ENCODE data around the gene AP1S2. TPM values are rescaled to one million over a fixed set of nuclear protein-coding genes. Genes with fewer than 3 reads are reported as not detected.

Gene AP1S2
- total and polyA plus RNA-seq, 9 of the 15 experiments (the other 6 are each of a cell fraction or from before 2014, with no cell fraction given), result 11.1 to 64.2 (median 25.8) TPM

DNA sequence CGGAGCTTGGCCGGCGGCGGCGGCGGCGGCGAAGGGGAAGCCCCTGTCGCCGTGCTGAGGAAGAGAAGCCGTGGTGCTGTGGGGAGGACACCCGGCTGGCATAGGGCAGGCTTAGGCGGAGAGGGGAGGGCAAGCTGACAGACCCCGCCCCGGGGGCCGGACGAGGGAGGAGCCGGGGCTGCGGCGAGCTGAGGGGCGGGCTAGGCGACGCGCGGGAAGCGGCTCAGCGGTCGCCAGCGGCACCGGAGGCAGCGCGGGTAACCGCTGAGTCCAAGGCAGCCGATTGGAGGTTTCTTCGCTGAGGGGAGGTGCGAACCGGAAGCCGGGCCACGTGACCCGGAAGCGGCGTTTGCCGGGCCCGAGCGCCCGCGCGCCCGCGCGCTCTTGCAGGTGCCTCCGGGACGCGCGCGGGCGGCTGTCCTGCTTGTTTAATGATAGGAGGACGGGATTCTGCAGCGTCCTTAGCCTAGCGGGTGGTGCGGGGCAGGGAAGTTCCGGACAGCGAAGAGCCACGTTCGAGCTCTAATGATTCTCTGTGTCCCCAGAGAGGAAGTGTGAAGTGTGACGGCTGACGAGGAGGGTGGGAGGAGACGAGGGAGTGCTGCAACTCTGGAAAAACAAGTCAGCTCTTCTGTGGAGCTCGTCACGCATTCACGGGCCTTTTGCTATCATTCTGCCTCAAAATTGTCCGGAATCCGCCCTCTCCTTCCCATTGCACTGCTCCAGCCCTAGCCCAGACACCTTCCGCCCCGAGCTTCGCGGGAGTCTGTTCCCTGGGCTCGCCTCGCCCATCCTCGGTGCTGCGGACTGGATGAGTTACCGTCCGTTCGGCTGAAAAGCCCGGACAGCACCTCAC is at the start of gene AP1S2 (continued):
- TF ChIP-seq FOXJ2 (tag; IDR thresholded peaks at IDR 0.05) (no peak), SRSF7 (optimal IDR thresholded peaks at IDR 0.05; ENCODE audit: low read depth, low read length) (no peak), NFIX (CRISPR knock-in tag; IDR thresholded peaks at IDR 0.05; ENCODE audit: low read depth) (no peak), CAMTA2 (CRISPR knock-in tag; conservative IDR thresholded peaks at IDR 0.05) (no peak), MLX (CRISPR knock-in tag; conservative IDR thresholded peaks at IDR 0.05) (no peak), ZBTB17 (CRISPR knock-in tag; IDR thresholded peaks at IDR 0.05) (no peak), HOXB6 (CRISPR knock-in tag; IDR thresholded peaks at IDR 0.05; ENCODE audit: borderline replicate concordance) (no peak), KHSRP (IDR thresholded peaks at IDR 0.05) (no peak), TCF7L2 (IDR thresholded peaks at IDR 0.05; ENCODE audit: low read depth, low read length) (no peak), ZNF57 (CRISPR knock-in tag; IDR thresholded peaks at IDR 0.05) (no peak), RBBP5 (IDR thresholded peaks at IDR 0.05; ENCODE audit: borderline replicate concordance, insufficient read depth, low read length, poor library complexity, severe bottlenecking) (peak; percentile 64), PRMT5 (CRISPR knock-in tag; IDR thresholded peaks at IDR 0.05) (no peak), SMAD4 (CRISPR knock-in tag; conservative IDR thresholded peaks at IDR 0.05) (no peak), U2AF1 (optimal IDR thresholded peaks at IDR 0.05; ENCODE audit: low read depth, low read length) (no peak), NBN (IDR thresholded peaks at IDR 0.05; ENCODE audit: low read depth) (no peak), MXI1 (IDR thresholded peaks at IDR 0.05; ENCODE audit: low read depth, low read length) (no peak), CCNT2 (IDR thresholded peaks at IDR 0.05; ENCODE audit: borderline replicate concordance, extremely low read depth, insufficient read length, low read depth, low read length) (peak; percentile 63), TCF15 (CRISPR knock-in tag; IDR thresholded peaks at IDR 0.05) (no peak), ZNF668 (CRISPR knock-in tag; IDR thresholded peaks at IDR 0.05) (no peak), DIDO1 (tag; IDR thresholded peaks at IDR 0.05; ENCODE audit: low read depth) (no peak), ARID2 (IDR thresholded peaks at IDR 0.05) (no peak), SP2 (IDR thresholded peaks at IDR 0.05; ENCODE audit: extremely low read depth, low read depth, low read length, poor library complexity, severe bottlenecking) (peak; percentile 11), SMC3 (conservative IDR thresholded peaks at IDR 0.05; ENCODE audit: insufficient read depth, low read depth, low read length) (no peak), RBM14 (IDR thresholded peaks at IDR 0.05; ENCODE audit: borderline replicate concordance, insufficient read depth, low read depth, low read length) (no peak), SRSF1 (IDR thresholded peaks at IDR 0.05; ENCODE audit: low read depth, low read length) (no peak), ZNF830 (CRISPR knock-in tag; IDR thresholded peaks at IDR 0.05) (no peak), BMI1 (IDR thresholded peaks at IDR 0.05; ENCODE audit: low read length) (no peak)
- TF ChIP-seq, protein P1, sequence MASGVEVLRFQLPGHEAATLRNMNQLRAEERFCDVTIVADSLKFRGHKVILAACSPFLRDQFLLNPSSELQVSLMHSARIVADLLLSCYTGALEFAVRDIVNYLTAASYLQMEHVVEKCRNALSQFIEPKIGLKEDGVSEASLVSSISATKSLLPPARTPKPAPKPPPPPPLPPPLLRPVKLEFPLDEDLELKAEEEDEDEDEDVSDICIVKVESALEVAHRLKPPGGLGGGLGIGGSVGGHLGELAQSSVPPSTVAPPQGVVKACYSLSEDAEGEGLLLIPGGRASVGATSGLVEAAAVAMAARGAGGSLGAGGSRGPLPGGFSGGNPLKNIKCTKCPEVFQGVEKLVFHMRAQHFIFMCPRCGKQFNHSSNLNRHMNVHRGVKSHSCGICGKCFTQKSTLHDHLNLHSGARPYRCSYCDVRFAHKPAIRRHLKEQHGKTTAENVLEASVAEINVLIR (CRISPR knock-in tag; IDR thresholded peaks at IDR 0.05), result no peak
